ENCODE measurements around the gene SLAMF9. TPM values are rescaled to one million over a fixed set of nuclear protein-coding genes. Genes with fewer than 3 reads are reported as not detected.

Gene SLAMF9
- 0.38 TPM in 1 of 2 replicates, not detected in the other for total RNA-seq (ENCODE audit: low replicate concordance)

DNA sequence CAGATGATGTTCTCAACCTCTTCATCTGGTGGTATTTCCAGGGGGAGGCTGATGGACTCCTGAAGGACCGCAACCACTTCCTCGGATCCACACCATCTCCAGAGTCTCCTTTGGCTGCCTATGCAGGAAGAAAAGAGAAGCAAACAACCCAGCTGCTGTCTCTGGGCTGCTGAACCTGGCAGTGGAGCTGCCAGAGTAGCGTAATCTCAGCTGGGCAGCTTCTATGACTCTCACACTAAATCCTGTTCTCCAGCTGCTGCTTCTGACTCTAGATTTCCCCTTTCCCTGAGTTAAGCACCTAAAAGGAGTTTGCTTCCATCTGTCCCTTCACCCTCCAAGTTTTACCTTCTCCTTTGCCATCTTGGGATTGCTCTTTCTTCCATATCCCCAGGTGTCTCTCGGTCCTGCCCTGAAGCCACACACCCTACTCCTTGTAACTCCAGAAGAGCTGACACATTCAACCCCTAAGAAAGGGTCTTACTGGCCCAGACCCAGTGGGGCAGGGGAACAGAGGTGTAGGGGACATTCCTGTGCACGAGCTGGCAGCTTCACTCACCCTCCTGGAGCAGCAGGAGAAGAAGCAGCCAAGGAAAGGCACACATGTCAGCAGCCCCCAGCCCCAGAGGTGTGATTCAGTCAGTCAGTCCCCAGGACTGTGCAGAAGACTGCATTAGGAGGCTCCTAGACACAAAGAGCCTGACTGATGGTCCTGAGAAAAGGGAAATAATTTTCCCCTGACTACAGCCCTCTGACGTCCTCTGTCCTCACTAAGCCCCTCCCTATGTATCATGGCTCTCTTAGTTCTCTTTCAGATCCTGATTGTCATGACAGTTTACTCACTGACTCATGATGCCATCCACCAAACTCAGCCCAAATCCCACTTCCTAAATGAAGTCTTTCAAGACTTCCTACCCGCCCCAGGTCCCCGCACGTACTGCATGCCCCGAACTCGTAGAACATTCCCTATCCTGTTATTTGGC is at the start of gene SLAMF9:
Gene SLAMF9 (minus strand): TSS at position 702 of the 980 bp plus-strand sequence. CDS start 100 bp downstream, at position 602.

DNA sequence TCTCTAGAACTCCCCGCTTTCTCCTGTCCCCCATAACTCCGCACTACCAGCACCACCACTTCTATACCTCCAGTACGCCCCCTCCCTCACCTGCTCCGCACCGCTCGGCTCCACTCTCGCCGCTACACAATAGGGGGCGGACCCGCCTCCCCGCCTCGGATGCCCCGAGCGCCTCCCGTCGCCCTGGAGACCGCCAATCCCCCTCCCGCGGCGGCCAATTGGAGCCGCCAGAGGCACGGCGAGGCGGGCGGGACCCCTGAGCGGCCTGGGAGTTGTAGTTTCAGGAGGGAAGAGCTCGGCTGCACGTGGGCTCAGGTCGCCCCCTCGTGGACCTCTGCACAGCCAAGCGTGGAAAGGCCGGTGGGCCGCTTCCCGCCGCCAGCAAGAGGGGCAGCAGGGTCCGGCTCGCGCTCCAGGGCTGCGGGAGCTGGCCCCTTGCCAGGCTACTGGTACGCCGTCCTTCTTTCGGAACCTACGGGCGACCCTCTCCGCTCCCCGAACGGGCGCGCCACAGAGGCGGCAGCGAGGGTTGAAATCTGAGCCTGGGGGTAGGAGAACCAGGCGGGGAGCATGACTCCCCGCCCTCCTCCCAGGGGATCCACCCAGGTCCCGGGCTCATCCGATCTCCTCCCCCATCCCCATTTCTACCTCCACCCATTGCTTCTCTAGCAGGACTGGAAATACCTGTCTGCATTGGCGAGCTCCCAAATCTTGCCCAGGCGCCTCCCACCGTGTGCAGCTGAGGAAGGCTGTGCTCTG is 8.4 kb downstream of the SLAMF9 start, which contains the start of gene IGSF9:
Gene IGSF9 (minus strand): TSS at position 131 of the 759 bp plus-strand sequence. CDS start 2,159 bp downstream, outside the sequence.

DNA sequence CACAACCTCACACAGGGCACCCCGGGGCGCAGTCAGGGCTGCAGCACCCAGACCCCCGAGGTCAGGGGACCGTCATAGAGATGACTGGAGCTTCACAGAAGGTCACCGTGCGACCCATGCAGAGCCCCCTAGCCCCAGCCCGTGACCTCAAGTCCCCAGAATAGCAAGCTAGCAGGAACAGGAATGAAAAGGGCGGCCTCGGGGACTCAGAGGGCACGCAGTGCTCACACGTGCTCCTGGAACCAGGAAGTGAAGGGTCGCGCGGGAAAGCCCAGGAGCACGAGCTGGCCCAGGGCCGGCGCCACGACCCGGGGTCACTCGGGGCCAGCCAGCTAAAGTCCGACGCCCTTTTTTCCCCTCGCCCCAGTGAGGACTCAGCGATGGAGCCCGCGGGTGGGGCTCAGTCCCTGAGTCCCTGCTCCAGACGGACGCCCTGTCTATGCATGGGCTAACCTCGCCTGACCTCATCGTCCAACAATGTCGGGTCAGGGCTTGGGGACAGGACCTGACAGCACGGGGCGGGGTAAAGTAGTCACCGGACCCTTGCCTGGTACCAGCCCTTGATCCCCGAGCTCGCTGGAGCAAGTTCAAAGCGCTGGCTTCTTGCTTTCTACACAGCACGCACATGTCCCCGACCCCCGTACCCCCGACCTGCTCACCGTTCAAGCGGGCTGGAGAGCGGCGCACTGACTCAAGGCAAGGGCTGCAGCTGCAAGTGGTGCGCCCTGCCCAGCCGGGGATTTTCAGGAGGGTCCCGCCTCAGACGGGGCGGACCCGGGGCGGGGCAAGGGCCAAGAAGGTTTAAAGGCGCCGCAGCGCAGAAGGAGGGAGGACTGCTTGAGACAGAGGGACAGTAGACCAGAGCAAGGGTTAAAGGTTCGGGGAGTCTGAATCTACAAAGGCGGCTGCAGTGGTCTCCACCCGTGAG is 29.0 kb downstream of the SLAMF9 start, which contains the start of gene TAGLN2:
Gene TAGLN2 (minus strand): TSS at position 717 of the 928 bp plus-strand sequence. CDS start 4,998 bp downstream, outside the sequence.

Other genes starting within 250 kb of the SLAMF9 start
- not detected in 2 replicates for gene CRP, start 239.6 kb downstream of the SLAMF9 start, total RNA-seq (ENCODE audit: low replicate concordance)
- 14.4 and 40.7 TPM in 2 replicates for gene DUSP23, start 173.3 kb downstream of the SLAMF9 start, total RNA-seq (ENCODE audit: low replicate concordance)
- not detected in 2 replicates for gene FCRL6, start 151.9 kb downstream of the SLAMF9 start, total RNA-seq (ENCODE audit: low replicate concordance)
- not detected in 2 replicates for gene SLAMF8, start 127.4 kb downstream of the SLAMF9 start, total RNA-seq (ENCODE audit: low replicate concordance)
- 0.08 TPM in 1 of 2 replicates, not detected in the other for gene VSIG8, start 91.6 kb downstream of the SLAMF9 start, total RNA-seq (ENCODE audit: low replicate concordance)
- gene CFAP45, start 54.1 kb downstream of the SLAMF9 start, total RNA-seq (ENCODE audit: low replicate concordance) = 0.23 and 1.1 TPM in 2 replicates
- 135 and 476 TPM in 2 replicates for gene TAGLN2, start 28.7 kb downstream of the SLAMF9 start, total RNA-seq (ENCODE audit: low replicate concordance)
- gene IGSF9, start 8.6 kb downstream of the SLAMF9 start, total RNA-seq (ENCODE audit: low replicate concordance) = 0.12 TPM in 1 of 2 replicates, not detected in the other
- gene PIGM, start 77.8 kb upstream of the SLAMF9 start, total RNA-seq (ENCODE audit: low replicate concordance) = 1.6 and 3.0 TPM in 2 replicates
- gene KCNJ10, start 115.9 kb upstream of the SLAMF9 start, total RNA-seq (ENCODE audit: low replicate concordance) = not detected in 2 replicates
- gene KCNJ9, start 127.3 kb upstream of the SLAMF9 start, total RNA-seq (ENCODE audit: low replicate concordance) = under 0.01 TPM in 1 of 2 replicates, not detected in the other
- 18.0 and 23.1 TPM in 2 replicates for gene IGSF8, start 144.4 kb upstream of the SLAMF9 start, total RNA-seq (ENCODE audit: low replicate concordance)
- under 0.01 and 0.08 TPM in 2 replicates for gene ATP1A2, start 161.5 kb upstream of the SLAMF9 start, total RNA-seq (ENCODE audit: low replicate concordance)
- not detected in 2 replicates for gene ATP1A4, start 197.4 kb upstream of the SLAMF9 start, total RNA-seq (ENCODE audit: low replicate concordance)
- 0.23 TPM in 1 of 2 replicates, not detected in the other for gene CASQ1, start 236.3 kb upstream of the SLAMF9 start, total RNA-seq (ENCODE audit: low replicate concordance)